ENCODE data around the gene C19orf25.

Gene C19orf25

DNA sequence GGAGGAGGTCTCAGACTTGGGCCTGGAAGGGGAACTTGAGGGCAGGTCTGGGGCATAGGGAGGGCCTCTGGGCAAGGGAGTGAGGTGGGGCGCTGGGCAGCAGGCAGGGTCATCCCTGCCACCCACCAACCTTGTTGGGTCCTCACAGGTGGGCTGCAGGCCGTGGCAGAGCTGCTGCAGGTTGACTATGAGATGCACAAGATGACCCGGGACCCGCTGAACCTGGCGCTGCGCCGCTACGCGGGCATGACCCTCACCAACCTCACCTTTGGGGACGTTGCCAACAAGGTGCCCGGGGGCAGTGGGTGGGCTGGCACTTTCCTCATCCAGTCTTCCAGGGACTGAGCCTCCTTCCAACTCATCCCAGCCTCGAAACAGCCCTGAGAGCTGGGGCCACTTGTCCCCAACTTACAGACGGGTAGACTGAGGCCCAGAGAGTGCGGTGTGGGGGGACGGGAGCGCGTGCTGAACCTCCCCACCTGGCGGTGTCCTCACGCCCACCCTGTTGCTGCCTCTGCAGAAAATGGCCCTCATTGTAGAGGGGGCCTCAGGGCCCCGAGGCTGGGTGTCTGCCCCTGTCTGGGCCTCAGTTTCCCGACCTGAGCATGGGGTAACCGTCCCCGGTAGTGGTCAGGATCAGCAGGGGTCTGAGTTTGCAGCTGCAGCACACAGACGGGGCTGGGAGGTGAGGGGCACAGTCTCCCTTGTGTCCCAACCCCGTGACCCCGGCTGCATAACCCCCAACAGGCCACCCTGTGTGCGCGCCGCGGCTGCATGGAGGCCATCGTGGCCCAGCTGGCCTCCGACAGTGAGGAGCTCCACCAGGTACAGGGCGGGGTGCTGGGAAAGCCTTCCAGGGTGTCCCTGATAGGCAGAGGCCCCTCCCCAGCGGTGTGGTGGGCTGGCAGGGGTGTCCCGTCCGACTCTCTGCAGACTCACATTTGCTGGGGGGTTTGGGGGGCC lies 18.7 kb downstream of the C19orf25 start:
- DNase-seq = no peak

DNA sequence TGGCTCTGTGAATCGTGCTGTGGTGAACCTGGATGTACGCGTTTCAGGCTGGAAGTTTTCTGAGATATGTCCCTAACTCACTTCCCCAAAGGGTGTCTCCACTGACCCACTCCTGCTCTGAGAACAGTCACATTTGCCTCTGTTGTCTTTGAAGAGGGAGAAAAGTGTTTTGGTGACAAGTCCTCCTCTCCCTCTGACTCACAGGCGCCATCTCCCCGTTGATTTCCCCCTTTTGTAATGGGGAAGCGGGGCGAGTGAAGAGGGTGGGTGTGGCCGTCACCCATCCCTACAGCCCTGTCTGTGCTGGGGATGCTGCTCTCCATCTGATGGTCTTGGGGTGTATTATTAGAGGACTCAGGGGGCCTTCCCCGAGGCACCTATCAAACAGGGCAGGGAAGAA lies 19.5 kb downstream of the C19orf25 start:
- DNase-seq = no peak

DNA sequence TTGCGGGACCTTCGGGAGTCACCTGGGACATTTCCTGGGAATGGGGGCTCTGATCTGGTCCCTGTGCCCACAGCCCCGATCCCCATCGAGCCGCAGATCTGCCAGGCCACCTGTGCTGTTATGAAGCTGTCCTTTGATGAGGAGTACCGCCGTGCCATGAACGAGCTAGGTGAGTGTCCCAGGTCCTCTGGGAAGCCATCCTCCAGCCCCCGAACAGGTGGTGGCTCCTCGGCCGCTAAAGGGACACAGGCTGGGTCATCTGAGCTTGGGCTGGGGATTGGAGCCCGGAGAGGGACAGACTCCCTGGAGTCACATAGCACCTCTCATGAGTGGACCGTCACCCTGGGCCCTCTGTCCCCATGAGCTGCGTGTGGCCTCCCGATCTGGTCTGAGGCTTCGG lies 21.1 kb downstream of the C19orf25 start:
- DNase-seq = no peak

DNA sequence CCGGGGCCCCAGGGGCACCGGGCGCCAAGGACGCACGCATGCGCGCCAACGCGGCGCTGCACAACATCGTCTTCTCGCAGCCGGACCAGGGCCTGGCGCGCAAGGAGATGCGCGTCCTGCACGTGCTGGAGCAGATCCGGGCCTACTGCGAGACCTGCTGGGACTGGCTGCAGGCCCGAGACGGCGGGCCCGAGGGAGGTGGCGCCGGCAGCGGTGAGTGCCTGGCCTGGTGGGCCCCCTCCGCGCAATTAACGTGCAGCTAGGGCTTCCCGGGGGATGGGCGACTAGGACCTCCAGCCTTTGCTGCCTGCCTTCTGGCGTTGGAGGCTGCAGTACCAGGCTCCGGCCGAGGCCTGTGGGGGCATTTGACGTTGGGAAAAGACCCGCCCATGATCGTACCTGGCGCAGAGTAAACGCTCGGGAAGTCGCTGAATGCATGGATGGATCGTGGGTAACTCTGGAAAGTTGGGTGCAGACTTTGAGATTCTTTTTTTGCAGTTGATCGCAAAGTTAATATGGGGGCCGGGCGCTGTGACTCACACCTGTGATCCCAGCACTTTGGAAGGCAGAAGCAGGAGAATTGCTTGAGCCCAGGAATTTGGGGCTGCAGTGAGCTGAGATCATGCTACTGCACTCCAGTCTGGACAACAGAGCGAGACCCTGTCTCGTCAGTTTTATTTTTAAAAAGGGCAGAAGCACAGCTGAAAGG lies 21.8 kb downstream of the C19orf25 start:
- no peak for DNase-seq

DNA sequence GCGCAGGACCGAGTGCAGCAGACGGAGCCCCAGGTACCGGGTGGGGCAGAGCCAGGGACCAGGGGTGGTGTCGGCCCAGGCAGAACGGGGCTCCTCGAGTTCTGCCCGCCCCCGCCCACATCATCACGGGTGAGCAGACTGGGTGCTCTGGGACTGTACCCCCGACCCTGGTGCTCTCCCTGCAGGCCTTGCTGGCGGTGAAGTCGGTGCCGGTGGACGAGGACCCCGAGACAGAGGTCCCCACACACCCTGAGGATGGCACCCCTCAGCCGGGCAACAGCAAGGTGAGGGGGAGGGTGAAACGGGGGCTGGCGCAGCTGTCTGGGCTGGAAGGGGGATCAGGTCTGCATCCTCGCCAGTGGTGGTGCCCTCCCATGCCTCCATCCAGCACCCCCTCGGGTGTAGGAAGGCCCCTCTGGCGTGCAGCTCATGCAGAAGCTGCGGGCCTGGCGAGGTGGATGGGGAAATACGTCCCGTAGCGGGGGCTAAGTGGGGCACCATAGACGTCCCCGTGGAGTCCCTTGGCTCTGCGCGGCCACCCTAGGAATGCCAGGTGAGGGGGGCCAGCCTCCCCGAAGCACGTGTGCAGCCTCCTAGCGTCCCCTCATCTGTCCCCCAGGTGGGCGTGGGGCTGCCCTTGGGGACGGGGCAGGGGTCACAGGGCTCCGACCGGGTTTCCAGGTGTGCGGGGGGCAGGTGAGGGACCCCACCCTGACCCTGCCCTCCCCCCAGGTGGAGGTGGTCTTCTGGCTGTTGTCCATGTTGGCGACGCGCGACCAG lies 22.7 kb downstream of the C19orf25 start:
- no peak for DNase-seq

DNA sequence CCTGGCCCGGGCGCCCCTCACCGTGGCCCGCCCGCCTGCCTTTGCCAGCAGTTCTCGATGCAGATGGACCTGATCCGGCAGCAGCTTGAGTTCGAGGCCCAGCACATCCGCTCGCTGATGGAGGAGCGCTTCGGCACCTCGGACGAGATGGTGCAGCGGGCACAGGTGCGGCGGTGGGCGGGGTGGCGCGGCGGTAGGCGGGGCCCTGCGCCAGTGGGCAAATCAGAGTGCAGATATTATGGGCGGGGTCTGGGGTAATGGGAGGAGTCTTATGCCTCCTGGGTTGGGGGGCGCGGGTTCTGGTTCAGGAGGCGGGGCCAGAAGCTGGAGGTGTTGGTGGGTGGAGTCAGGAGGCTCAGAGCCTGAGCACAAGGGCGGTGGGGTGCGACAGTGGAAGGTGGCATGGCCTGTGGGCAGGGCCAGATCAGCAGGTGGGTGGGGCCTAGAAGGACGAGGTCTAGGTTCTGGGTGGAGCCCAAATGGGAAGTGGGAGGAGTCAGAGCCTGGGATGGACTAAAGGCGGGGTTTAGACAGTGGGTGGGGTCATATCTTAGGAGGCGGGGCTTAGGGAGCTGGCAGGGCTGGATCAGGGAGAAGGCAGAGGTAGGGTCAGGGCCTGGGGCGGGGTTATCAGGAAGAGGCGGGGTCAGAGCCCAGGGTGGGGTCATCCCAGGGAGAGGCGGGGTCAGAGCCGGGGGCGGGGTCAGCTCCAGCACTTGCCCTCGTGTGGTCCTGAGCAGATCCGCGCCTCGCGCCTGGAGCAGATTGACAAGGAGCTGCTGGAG lies 23.5 kb downstream of the C19orf25 start:
- peak; percentile 65 to 71 for DNase-seq

DNA sequence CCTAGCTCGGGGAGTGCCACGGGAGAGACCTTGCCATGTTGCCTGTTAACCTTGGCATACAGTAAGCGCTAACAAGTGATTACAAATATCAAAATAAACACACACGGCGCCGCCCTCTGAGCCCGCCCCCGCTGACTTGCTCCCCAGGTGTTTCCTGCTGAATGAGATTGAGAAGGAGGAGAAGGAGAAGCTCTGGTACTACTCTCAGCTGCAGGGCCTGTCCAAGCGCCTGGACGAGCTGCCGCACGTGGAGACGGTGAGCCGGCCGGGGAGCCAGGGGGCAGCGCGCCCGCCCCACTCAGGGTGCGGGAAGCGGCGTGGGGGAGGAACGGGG lies 24.0 kb downstream of the C19orf25 start:
- peak; percentile 19 to 41 for DNase-seq

DNA sequence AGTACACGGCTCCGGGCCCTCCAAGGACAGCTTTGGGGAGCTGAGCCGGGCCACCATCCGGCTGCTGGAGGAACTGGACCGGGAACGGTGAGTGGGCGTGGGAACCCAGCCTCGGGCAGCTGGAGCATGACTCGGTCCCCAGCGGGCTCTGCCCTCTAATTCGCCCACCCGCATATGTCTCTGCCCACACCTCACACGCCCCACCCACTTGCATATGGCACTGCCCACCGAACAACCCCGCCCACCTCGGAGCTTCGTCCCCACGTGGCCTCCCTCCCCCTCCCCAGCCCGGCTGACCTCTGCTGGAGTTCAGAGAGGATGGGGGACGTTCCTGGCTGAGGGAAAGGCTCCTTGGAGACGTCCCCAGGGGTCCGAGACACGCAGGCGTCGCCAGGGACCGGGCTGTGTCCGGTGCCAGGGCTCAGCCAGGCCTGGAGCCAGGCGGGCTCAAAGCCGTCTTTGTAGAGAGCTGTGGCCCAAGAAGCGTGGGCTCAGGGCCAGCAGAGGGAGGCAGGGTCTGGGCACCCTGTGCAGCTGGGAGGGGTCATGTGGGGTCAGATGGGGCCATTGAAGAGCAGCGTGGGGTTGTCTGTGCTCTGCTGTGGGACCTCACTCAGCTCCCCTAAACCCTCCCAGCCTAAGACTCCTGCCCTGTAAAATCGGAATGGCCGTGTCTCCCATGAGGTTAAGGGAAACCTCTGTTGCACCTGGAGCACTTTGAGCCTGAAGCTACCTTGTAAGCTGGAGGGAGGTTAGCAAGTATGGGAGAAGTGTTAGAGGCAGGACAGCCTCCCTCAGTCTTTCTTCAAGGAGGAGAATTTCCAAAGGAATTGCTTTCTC lies 25.3 kb downstream of the C19orf25 start:
- no peak for DNase-seq

DNA sequence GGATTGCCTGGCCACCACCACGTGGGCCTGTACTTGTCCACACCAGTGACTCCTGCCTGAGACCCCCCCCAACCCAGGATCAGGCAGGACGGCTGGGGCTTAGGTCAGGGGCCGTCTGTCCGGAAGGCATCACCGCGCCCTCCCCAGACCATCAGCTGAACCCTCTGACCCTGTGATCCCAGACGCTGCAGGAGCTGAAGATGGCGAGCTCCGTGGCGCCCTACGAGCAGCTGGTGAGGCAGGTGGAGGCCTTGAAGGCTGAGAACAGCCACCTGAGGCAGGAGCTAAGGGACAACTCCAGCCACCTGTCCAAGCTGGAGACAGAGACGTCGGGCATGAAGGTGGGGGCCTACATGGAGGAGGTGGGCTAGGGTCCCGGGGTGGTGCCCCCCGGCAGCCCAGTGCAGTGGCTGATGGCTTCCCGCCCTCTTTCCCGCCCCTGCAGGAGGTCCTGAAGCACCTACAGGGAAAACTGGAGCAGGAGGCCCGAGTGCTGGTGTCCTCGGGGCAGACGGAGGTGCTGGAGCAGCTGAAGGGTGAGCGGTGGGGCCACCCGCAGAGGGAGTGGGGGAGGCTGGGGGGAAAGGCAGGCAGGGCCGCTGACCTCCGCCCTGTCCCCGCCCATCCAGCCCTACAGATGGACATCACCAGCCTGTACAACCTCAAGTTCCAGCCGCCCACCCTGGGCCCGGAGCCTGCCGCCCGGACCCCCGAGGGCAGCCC lies 26.1 kb downstream of the C19orf25 start:
- no peak for DNase-seq

DNA sequence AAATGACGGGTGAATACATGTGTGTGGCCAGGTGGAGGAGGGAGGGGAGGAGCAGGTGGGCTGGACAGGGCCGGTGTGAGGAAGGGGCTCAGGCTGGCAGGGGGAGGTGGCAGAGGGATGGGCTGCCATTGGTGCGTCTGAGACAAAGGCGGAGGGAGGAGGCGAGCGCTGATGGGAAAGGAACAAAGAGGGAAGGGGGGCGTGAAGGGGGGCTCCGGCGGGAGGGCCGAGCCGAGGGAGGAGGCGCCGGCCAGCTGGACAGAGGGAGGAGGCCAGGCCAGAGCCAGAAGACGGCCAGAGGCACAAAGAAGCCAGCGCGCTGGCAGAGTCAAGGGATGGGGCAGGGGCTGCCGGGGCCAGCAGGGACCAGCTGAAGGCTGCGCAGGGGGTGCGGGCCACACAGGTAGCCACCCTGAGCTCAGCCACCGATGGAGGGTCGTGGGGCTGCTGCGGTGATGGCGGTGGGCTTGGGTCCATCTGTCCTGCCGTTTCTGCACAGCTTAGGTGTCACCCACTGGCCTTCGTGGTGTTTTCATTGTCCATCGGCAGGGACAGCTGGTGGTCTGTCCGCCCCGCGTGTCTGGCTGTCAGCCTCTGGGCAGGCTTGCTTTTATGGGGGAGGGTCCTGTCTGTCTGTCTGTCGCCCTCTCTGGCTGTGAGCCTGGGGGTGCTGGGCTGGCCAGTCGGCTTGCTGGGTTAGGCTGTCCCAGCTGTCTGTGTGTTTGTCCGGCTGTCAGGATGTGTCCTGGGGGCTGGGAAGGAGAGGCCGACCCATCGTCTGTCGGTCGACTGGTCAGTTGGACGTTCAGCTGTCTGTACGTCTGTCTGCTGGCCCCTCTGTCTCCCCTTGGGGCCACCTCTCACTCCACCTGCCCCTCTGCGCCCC lies 26.9 kb downstream of the C19orf25 start:
- DNase-seq = no peak

DNA sequence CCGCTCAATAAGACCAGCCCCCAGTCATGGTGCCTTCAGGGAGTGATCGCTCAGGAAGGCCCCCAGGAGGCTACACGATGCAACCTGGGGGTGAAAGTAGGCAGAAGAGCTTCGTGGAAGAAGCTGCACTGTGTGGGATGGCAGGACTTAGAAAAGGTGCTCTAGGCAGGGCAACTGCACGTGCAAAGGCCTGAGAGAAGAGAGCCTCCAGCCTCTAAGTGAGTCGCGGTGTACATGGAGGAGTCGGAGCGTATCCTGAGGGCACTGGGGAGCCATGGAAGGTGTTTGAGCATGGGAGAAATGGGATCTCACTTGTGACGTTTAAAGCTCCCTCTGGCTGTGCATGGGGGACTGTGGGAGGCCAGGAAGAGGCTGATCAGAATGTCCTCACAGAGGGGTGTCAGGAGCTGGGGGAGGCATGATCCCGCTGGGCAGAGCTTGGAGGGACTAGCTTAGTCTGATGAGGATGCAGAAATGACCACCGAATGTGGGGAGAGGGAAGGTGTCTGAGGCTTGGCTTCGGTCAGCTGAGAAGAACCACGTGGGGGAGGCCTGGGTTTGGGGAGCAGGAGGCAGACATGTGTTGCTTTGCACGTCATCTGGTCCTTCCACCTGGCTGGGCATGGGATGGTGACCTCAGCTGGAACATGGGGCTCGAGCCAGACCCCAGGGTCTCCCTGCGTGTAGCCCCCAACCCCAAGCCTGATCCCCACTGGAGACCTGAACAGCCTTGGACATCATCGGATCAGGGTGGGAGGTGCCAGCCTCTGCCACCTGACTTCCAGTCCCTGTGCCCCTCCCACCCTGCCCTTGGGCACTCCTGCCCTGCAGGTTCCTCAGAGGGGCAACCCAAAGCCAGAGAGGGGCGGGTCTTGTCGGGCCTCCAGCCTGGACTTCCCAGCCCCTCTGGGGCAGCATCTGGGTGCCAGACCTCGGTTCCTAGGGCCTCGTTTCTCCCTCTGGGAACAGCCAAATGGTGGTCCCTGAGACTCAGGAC lies 28.0 kb downstream of the C19orf25 start:
- DNase-seq = no peak

DNA sequence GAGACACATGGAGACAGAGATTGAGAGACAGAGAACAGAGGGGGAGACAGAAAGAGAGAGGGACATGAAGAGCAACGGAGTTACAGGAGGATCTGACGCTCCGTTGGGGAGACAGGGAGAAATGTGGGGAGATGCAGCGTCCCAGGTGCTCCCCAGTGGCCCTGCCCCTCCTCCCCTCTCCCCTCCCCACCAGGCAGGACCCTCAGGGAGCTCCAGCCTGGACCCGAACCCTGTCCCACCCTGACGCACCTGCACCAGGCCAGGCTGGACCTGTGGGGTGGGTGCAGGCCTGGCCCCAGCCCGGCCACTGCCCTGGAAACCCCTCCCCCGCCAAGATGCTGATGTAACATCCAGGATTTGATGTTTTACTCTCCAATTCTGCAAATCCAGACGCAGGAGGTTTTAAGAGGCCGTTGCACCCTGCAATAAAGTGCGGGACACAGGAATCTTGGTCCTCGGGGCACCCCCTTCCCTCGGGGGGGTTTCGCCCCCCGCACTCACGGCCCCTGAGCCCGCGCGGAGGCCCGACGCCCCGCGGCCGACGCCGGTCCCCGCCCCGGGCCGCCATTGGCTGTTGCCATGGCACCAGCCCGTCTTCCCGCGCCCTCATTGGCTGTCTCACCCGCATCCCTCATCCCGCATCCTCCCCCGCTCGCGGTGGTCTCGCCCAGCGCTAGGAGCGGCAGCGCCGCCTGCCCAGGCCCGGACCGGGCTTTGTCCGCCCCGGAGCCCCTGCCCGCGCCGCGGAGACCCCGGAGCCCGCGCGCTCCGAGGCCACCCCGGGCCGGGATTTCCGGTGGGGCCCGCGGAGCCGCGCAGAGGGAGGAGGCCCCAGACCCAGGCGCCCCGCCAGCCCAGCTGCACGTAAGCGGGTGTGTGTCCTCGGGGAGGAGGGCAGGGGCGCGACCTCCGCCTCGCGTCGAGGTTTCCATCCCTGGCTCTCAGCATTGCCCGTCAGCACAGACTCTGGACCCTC lies 29.3 kb downstream of the C19orf25 start, which contains the start of gene APC2:
Gene APC2 (plus strand): TSS at position 655 of the 976 bp plus-strand sequence. CDS start 2,881 bp downstream, outside the sequence.
- peak in 1 of 2 experiments; percentile 25 for DNase-seq

DNA sequence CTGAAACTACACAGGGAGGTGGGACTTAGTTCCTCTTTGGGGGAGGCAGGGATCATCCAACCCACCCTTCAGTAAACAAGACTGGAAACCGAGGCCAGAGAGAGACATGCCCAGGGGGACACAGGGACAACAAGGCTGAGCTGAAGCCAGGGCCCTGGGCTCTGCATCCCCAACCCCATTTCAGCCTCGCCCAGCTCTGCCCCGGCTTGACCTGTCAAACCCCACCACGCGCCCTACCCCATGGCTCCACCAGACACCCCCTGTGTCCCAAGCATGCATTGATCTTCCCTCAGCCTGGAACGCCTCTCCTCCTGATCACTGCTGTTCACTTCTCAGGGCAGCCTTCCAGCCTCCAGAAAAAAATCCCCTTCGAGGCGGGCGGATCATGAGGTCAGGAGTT lies 31.1 kb downstream of the C19orf25 start:
- no peak for DNase-seq

DNA sequence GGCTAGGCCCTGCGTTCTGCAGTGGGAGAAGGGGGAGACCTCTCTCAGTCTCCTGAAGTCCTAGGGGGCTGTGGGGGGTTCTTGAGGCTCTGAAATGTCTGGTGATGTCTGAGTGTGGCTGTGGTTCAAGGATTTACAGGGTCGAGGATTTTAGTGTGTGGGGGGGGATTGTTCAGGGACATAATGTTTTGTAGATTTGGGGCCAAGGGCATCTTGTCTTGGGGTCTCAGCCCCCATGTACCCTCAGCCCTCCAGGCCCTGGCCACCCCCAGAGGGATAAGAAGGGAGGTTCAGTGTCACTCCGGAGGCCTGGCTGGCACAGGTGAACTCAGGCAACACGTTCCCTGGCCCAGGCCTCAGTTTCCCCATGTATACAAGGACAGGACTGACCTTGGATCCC lies 31.5 kb downstream of the C19orf25 start:
- no peak for DNase-seq

DNA sequence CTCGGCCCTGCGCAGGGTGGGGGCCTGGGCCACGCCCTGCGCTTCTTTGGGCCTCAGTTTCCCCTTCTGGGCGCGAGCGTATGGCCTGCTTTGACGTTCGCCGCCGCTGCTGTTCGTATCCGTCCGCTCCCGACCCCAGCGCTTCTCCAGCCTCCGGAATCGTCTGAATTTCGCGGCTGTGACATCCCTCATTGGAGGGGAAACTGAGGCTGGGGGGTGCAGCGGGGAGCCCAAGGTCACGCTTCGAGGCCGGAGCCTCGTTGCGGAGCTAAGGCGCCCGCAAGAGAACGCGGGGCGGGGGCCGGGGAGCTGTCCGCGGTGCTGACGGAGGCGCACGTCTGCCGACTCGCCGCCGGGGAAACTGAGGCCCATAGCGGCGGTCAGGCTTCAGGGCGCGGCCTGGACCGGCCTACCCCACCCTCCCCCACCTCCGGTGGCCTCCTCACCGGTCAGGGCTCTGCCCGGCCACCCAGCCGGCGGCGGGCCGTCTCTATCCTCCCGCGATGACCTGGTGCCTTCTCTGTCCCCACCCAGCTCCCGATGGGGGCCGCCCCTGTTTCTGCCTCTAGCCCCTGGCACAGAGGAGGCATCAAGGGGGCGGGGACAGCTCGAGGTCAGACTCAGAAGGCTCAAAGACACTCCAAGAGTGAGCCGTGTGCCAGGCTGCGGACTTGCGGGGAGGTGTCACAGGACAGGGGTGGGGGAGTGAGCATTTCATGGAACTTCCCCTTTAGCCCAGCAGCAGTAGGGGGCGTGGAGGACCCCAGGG lies 32.1 kb downstream of the C19orf25 start:
- no peak for DNase-seq
